GM19455 (cell line): Measurements from ENCODE around the gene C3orf18.

Experiments
- ATAC-seq: cut with Tn5 transposase; IDR thresholded peaks from one replicate; pipeline ENCODE4 v1.9.1; 2021; ENCODE audit not compliant: unreplicated experiment

The C3orf18 gene

GRCh38 chr3:50551681-50552435 lies 15.7 kb downstream of the C3orf18 start:
- ATAC-seq: no peak

- no peak for ATAC-seq
These were observed 16.4 kb downstream of the C3orf18 start for GRCh38 chr3:50551054-50551659.

DNA sequence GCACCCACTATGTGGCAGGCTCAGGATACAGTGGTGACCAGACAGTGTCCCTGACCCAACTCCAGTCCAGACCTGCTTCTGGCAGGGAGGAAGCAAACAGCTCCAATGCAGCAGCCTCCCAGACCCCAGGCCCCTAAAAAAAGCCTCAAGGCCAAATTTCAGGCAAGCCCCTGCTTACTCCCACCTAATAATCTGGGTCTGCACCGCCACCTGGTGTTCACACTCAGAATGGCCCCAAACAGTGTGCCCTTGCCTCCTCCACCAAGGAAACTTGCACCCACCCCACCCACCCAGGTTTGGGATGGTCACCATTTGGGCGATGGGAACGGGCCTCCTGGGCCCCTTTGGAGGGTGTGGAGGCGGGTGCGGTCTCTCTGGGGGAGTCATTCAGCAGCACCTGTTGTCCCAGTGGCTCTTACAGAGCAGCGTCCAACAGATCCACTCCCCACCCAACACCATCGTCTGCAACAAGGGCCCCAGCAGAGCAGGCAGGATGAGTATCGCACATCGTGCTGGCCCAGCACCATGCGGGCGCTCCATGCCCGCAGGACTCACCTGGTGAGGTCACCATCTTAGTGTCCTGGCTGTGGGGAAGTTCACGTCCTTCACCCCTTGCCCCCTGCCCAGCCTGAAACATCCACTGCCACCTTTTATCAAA lies 17.3 kb downstream of the C3orf18 start:
- ATAC-seq: no peak

GRCh38 chr3:50549226-50549625 lies 18.3 kb downstream of the C3orf18 start:
- no peak for ATAC-seq

DNA sequence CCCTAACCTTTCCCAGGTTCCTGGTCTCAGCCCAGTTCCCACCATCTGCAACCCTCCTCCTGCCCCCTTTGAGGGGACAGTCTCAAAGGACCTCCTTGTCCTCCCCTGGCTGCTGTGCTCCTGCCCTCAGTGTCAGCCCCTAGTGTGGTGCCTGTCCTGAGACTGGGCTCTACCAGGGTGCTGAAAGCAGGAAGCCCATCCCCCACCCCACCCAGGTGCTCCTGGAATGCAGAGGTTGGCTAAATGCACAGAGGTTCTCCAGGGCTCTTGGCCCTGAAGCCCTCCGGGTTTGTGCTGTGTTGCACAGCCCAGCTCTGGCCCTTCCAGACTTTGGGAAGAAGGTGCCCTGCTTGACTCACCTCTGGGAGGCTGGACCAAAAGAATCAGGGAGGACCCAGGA lies 21.8 kb downstream of the C3orf18 start:
- ATAC-seq: no peak

GRCh38 chr3:50542177-50543034 lies 25.1 kb downstream of the C3orf18 start:
- no peak for ATAC-seq

DNA sequence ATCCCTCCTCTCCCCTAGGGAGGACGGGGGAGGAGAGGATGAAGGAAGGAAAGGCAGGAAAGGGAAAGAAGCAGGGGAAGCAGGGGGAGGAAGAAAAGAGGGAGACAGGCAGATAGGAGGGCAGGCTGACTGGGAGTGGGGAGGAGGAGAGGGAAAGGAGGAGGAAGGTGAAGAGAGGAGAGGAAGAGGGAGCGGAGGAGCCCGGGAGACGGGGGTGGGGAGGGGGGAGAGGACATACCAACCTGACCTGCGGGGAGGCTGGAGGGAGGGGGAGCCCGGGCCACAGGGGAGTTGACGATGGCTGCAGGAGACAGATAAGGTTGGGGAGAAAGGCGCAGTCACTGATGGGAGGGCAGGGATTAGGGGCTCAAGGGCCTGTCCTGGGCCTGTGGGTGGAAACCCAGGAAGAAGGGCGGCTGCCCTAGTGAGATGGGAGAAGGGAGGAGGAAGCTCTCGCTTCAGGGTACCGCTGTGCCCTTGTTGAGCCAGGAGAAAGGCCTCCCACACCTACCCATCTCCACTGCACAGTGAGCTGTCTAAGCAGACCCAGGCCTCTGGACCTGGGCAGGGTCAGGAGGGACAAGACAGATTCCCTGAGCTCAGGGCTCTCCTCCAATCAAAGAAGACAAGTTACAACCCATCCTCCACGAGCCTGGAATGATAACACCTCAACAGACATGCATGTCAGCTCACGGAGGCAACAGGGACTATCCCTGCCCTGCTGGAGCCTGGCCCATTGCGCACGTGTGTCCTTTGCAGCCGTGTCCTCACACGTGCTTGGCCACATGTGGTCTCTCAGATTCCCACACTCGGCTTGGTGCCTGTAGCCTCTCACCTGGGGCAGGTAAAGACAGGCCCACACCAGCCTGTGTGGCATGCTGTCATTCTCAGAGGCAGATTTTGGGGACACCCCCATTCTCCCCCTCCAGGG lies 27.9 kb downstream of the C3orf18 start:
- no peak for ATAC-seq

DNA sequence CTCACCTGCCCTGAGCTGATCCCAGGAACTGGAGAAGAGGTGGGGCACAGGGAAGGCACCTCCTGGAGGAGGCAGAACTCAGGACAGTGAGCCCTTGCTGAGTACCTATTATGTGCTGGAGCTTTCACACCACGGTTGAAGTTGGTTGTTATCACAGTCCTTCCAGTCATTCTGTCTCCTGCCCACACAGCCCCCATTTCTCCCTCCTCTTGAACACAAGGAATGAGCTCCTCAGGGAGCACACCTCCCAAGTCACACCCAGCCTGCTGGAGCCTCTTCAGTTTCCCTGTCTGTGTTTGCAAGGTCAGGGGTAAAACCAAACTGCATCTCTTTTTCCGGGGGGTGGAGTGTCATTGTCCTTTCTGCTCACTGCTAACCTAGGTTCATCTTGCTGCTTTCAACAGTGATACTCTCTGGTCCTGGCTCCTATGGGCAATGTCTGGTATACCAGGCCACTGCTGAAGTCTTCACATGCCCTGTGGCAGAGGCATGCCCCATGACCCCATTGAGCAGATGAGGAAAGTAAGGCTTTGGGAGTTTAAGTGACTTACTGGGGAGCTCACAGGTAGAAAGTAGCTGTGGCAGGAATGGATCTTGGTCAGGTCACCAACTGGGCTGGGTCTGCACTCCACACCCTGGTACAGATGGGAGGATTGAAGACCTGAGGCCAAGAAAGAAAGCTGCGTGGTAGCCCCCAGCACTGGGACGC lies 30.0 kb downstream of the C3orf18 start:
- ATAC-seq: no peak

GRCh38 chr3:50536471-50537180 lies 30.9 kb downstream of the C3orf18 start:
- no peak for ATAC-seq

DNA sequence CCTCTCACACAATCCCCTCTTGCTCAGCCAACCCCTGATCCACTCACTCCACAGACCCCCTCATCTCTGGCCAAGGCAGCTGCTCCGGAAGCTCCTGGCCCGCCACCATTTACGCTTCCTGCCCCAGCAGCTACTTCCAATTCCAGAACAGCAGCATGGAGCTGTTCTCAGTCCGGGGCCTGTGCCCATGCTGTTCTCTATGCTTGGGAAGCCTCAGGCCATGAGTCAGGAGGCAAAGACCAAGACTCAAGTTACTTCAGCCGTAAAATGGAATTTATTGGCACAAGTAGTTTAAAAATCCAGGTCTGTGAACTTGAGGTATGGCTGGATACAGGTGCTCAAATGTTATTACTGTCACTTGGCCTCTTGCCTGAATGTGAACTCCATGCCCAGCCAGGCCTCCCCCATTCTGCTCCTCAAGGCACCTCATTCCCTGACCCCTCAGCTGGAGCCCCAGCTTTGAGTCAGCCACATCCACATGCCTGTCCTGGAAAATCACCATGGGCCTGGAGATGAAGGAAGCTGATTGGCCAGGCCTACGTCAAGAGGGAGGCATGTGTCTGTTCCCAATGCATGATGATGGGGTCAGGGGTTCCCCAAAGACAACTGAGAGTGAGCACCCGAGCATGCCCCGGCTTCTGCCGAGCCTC lies 32.7 kb downstream of the C3orf18 start:
- no peak for ATAC-seq

- no peak for ATAC-seq
These were observed 33.6 kb downstream of the C3orf18 start for GRCh38 chr3:50533807-50534461.

DNA sequence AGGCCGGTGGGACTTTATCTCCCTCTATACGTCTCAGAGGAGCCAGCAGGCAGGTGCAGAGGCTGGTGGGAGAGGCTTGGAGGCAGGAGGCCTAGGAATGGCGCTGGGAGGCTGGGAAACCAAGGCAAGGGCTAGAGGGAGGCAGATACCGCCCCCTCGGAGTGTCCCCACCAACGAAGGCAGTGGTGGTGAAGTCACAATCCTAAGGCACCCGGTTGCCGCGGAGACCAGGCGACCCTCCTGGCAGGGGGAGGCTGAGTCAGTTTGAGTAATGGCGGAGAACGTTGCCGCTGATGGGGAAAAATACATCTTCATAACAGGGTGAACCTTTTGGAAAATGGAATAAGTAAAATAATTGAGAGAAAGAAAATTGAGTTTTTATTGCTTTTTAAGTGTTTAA lies 34.2 kb downstream of the C3orf18 start:
- no peak for ATAC-seq

DNA sequence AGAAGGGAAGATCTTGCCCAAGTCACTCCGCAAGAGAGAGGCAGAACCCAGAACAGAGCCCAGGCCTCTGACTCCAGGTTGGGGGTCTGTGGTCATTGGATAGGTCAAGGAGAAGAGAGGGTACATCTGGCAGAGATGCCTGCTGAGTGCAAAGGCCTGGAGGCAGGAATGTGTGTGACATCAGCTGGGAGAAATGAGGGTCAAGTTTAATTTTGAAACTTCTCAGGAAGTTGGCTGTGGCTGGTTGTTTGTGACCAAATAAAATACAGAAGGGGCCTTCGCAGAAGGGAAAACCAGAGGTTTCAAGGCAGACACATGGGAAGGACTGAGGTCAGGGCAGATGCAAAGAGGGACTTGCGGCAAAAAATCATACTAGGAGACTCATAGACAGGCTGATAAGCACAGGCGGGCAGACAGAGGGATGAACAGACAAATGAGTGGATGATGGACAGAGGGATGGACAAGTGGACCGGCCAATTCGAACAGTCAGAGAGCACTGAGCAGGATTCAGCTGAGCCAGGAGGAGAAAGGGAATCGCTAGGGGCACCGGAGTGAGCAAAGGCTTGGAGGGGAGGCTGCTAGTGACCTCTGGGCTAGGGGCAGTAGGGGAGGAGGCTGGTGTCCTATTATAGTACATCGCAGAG lies 35.4 kb downstream of the C3orf18 start:
- no peak for ATAC-seq

- no peak for ATAC-seq
These were observed 36.3 kb downstream of the C3orf18 start for GRCh38 chr3:50531201-50531600.

- ATAC-seq: no peak
These were observed 37.3 kb downstream of the C3orf18 start for GRCh38 chr3:50530001-50530970.

- no peak for ATAC-seq
These were observed 41.6 kb downstream of the C3orf18 start for GRCh38 chr3:50525987-50526386.
